Activated CD4-positive, alpha-beta T cell treated with anti-CD3 and anti-CD28 coated beads, Interleukin-2, amount 10 ng/mL, durations not matched to agents 7 days and 5 days (primary cell): ENCODE results near the gene APOH. TPM values are rescaled to one million over a fixed set of nuclear protein-coding genes. Genes with fewer than 3 reads are reported as not detected.

Experiments used
- CTCF ChIA-PET: fragments of 350-600 bp; sonication (Branson Sonifier 250); formaldehyde crosslinking; loops from one replicate; lab custom pipeline; 2021; ENCODE audit warnings: antibody characterized with exemption; lab: Charles Lee
- POLR2A ChIA-PET: fragments of 350-600 bp; sonication (Branson Sonifier 250); formaldehyde crosslinking; loops from one replicate; lab custom pipeline; 2021; ENCODE audit warnings: antibody characterized with exemption; lab: Charles Lee
- DNase-seq: peaks from one replicate; pipeline ENCODE4 v3.0.0-alpha.2; 2020
- H3K27ac Mint-ChIP-seq: one replicate; pipeline ENCODE4 v1.8.0; 2021; ENCODE audit warnings: mild to moderate bottlenecking, moderate library complexity, mixed read lengths
- H3K27me3 Mint-ChIP-seq: one replicate; pipeline ENCODE4 v1.8.0; 2021; ENCODE audit warnings: mixed read lengths
- H3K36me3 Mint-ChIP-seq: one replicate; pipeline ENCODE4 v1.8.0; 2021; ENCODE audit warnings: low read depth, mixed read lengths
- H3K4me1 Mint-ChIP-seq: one replicate; pipeline ENCODE4 v1.8.0; 2021; ENCODE audit warnings: mixed read lengths
- H3K4me3 Mint-ChIP-seq: one replicate; pipeline ENCODE4 v1.8.0; 2021; ENCODE audit warnings: mild to moderate bottlenecking, moderate library complexity, mixed read lengths
- H3K9me3 Mint-ChIP-seq: one replicate; pipeline ENCODE4 v1.8.0; 2021; ENCODE audit warnings: mixed read lengths
- total RNA-seq, 2 experiments: library from RNA; stranded (reverse); gene quantifications; one replicate each; pipeline ENCODE4 v1.2.3, GENCODE V29; 2021

The APOH gene
- total RNA-seq, 2 experiments from 2014 or later: not detected

DNA sequence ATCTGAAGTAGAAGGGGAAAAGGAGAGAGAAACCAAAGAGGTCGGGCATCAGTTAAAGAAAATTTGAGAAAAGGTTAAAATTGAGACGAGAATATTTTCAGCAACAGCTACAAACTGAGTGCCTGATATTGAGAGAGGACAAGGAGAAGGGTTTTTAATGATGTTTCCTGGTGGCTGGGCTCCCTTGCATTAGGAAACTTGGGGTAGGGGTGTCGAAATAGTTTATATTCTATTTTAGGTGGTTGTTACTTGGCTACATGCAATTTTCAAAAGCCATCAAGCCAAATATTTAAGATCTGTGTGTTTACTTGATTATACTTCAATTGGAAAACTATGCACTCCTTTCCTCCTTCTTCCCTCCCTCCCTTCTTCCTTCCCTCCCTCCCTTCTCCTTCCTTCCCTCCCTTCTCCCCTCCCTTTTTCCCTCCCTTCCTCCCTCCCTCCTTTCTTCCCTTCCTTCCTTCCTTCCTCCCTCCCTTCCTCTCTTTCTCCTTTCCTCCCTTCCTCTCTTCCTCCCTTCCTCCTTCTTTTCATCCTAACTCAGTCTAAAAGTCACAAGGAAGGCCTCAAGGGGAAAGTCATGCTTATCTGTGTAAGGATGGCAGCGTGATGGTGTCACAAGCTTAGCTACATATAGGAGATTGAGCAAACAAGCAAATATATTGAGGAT is 1.8 kb upstream of the APOH start:
- no peaks in the 10 kb centered on the region for H3K36me3 Mint-ChIP-seq
- H3K9me3 Mint-ChIP-seq: no peaks in the 10 kb centered on the region
- H3K27ac Mint-ChIP-seq: no peak overlapping the region
- POLR2A ChIA-PET: no interaction called here
- DNase-seq: no peak
- CTCF ChIA-PET: no interaction called here
- no peaks in the 10 kb centered on the region for H3K27me3 Mint-ChIP-seq
- no peak overlapping the region for H3K4me3 Mint-ChIP-seq
- peaks cover 1% of the 10 kb centered on the region for H3K4me1 Mint-ChIP-seq

DNA sequence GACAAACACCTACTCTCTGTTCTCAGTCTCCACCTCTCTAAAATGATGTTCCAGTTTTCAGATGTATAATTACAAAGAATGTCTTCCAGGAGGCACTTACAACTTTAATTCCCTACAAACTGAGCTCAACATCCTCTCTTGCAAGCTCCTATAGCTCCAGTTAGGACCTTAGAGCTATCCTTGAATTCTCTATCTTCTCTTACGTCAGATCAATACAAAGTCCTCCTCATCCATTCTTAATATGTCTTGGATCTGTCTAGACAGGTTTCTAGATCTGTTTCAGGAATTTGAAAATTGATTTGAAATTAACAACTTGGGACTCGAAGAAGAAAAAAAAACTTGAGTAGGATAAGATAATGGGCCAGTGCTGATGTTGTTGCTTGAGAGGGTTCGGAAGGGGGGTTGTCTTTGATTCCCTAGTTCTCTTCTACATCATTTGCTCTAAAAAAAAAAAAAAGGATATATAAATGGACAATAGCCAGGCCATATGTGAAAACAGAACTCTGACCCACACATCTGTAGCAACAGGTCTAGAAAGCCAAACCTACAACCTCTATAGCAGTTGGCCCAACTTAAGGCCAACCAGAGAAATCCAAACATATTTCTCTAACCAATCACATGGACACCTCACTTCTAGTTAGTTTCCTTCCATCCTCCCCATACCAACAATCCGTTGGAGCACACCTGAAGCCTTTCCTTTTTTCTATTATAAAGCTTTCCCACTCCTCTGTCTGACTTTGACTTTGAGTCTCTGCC is 746 bp upstream of the APOH start:
- Mint-ChIP-seq H3K4me3 (no peak overlapping the region), H3K27ac (no peak overlapping the region), H3K4me1 (peaks cover 1% of the 10 kb centered on the region), H3K9me3 (no peaks in the 10 kb centered on the region), H3K36me3 (no peaks in the 10 kb centered on the region), H3K27me3 (no peaks in the 10 kb centered on the region)
- POLR2A ChIA-PET: no interaction called here
- CTCF ChIA-PET: no interaction called here
- no peak for DNase-seq

DNA sequence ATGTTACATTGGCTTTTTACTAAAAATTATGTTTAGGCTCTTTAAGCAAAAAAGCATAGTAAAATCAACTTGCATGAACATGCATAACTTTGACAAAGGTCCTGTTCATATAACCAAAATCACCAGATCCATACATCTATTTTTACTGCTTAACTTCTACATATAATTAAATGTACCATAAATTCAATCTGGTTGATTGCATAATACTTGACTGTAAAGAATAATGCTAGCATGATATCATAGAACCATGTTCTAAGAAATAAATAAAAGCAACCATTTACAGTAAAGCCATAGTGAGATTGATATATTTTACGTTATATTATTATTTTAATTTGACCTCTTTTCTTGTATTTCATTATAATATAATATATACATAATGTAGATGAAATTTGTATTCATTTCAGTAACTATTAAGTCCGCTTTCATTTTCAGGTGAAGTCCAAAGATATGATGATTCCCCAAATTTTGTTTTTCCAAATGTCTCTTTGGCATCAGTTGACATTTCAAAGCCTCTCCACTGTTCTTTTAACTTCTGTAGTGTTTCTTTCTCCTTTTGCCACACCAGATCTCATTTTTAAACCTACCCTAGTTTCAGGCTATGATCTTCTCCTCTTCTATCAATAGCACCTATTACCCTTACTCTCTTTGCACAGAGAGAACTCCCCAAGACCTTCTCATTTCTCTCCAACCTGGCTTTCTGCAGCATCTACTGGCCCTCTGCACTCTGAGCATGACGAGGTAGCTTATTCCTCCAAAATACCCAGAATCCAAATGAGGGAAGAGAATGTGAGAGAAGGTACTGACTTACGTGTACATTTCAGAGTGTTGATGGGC is 1.8 kb downstream of the APOH start:
- ChIA-PET CTCF (no interaction called here), POLR2A (no interaction called here)
- no peak overlapping the region for H3K4me3 Mint-ChIP-seq
- H3K27ac Mint-ChIP-seq: no peak overlapping the region
- no peaks in the 10 kb centered on the region for H3K36me3 Mint-ChIP-seq
- no peaks in the 10 kb centered on the region for H3K9me3 Mint-ChIP-seq
- no peak for DNase-seq
- H3K27me3 Mint-ChIP-seq: no peaks in the 10 kb centered on the region
- H3K4me1 Mint-ChIP-seq: no peaks in the 10 kb centered on the region

- Mint-ChIP-seq H3K9me3 (no peaks in the 10 kb centered on the region), H3K27ac (no peak overlapping the region), H3K36me3 (no peaks in the 10 kb centered on the region), H3K27me3 (peaks cover 3% of the 10 kb centered on the region), H3K4me1 (no peaks in the 10 kb centered on the region), H3K4me3 (no peak overlapping the region)
- ChIA-PET CTCF (no interaction called here), POLR2A (no interaction called here)
- no peak for DNase-seq
Observed at GRCh38 chr17:66222798-66223350, 6.3 kb downstream of the APOH start.

GRCh38 chr17:66221755-66222530 is 7.3 kb downstream of the APOH start:
- Mint-ChIP-seq H3K4me3 (no peak overlapping the region), H3K4me1 (no peaks in the 10 kb centered on the region), H3K36me3 (no peaks in the 10 kb centered on the region), H3K9me3 (no peaks in the 10 kb centered on the region), H3K27ac (no peak overlapping the region), H3K27me3 (peaks cover 3% of the 10 kb centered on the region)
- ChIA-PET CTCF (no interaction called here), POLR2A (no interaction called here)
- DNase-seq: no peak

- no peak for DNase-seq
- Mint-ChIP-seq H3K4me1 (no peaks in the 10 kb centered on the region), H3K27ac (no peak overlapping the region), H3K4me3 (no peak overlapping the region), H3K36me3 (no peaks in the 10 kb centered on the region), H3K9me3 (no peaks in the 10 kb centered on the region), H3K27me3 (peaks cover 6% of the 10 kb centered on the region)
- ChIA-PET CTCF (no interaction called here), POLR2A (no interaction called here)
Observed at GRCh38 chr17:66221343-66221742, 7.9 kb downstream of the APOH start.

GRCh38 chr17:66220079-66220835 is 9.0 kb downstream of the APOH start:
- no peak for DNase-seq
- Mint-ChIP-seq H3K27me3 (peaks cover 10% of the 10 kb centered on the region), H3K4me3 (no peak overlapping the region), H3K9me3 (no peaks in the 10 kb centered on the region), H3K4me1 (no peaks in the 10 kb centered on the region), H3K36me3 (no peaks in the 10 kb centered on the region), H3K27ac (no peak overlapping the region)
- ChIA-PET POLR2A (interaction anchor here (0.6 kb wide), 1 partner anchor 254 kb away, joined by 4 read pairs; no protein-coding TSS in a partner anchor), CTCF (no interaction called here)

- no peak overlapping the region for H3K27ac Mint-ChIP-seq
- no peaks in the 10 kb centered on the region for H3K36me3 Mint-ChIP-seq
- CTCF ChIA-PET: no interaction called here
- POLR2A ChIA-PET: no interaction called here
- no peaks in the 10 kb centered on the region for H3K9me3 Mint-ChIP-seq
- H3K27me3 Mint-ChIP-seq: peaks cover 16% of the 10 kb centered on the region
- H3K4me1 Mint-ChIP-seq: no peaks in the 10 kb centered on the region
- DNase-seq: no peak
- H3K4me3 Mint-ChIP-seq: no peak overlapping the region
Observed at GRCh38 chr17:66215529-66215911, 13.7 kb downstream of the APOH start.

DNA sequence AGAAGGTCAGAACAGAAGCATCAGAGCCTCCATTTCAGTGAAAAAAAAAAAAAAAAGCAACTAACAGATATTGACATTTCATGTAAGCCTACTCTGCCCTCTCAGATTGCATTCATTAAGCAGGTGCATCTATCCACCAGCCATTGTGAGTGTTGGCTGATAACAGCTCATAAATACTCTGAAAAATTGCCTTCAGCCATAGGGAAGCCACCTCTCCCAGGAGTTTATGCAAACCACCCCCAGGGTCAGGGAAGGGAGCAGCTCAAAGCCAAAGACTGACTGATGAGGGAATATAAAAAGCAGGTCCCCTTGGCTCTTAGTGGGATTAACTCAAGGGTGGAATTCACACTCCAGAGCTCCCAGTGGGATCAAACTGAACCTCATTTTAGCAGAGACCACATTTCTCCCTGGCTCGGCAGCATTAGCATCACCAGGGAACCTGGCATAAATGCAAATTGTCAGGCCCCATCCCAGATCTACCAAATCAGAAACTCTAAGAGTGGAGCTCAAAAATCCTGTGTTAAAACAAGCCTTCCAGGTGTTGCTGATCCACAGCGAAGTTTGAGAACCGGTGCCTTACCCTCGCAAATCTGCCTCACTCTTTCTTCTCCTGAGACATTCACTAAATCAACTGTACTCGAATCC is 14.2 kb downstream of the APOH start:
- no peak for DNase-seq
- POLR2A ChIA-PET: no interaction called here
- Mint-ChIP-seq H3K27me3 (peaks cover 19% of the 10 kb centered on the region), H3K36me3 (no peaks in the 10 kb centered on the region), H3K4me1 (no peaks in the 10 kb centered on the region), H3K4me3 (no peak overlapping the region), H3K27ac (no peak overlapping the region), H3K9me3 (no peaks in the 10 kb centered on the region)
- CTCF ChIA-PET: no interaction called here

DNA sequence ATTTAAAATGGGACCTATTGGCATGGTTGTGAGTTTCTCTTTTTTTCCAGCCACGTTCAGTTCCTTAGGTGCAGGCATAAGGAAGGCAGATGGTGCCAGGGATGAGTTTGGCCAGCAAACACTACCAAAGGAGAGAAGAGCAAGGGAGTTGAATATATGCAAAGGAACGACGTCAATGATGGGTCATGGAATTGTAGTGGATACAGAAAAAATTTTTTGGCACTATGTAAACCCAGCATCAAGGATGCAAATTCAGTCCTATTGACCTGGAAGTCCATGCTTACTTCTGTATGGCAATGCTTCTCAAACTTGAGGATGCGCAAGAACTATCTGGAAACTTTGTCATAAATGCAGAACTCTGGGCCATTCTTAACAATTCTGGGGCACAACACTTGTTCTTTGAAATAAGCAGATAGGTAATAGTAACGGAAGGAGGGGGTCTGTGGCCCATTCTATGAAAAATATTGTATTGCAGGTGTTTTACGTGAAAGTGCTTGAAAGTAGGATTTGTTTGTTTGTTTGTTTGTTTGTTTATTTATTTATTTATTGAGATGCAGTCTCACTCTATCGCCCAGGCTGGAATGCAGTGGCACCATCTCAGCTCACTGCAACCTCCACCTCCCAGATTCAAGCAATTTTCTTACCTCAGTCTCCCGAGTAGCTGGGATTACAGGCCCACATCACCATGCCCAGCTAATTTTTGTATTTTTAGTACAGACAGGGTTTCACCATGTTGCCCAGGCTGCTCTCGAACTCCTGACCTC is 18.0 kb downstream of the APOH start:
- ChIA-PET CTCF (no interaction called here), POLR2A (no interaction called here)
- DNase-seq: no peak
- no peak overlapping the region for H3K4me3 Mint-ChIP-seq
- H3K27ac Mint-ChIP-seq: no peak overlapping the region
- H3K27me3 Mint-ChIP-seq: peaks cover 18% of the 10 kb centered on the region
- H3K36me3 Mint-ChIP-seq: no peaks in the 10 kb centered on the region
- H3K9me3 Mint-ChIP-seq: no peaks in the 10 kb centered on the region
- H3K4me1 Mint-ChIP-seq: no peaks in the 10 kb centered on the region

GRCh38 chr17:66210208-66210574 is 19.0 kb downstream of the APOH start:
- no peak for DNase-seq
- Mint-ChIP-seq H3K27me3 (peaks cover 14% of the 10 kb centered on the region), H3K36me3 (no peaks in the 10 kb centered on the region), H3K9me3 (no peaks in the 10 kb centered on the region), H3K4me1 (no peaks in the 10 kb centered on the region), H3K4me3 (no peak overlapping the region), H3K27ac (no peak overlapping the region)
- CTCF ChIA-PET: interaction anchor here (1.8 kb wide), 1 partner anchor 12 kb away, joined by 5 read pairs; no protein-coding TSS in a partner anchor
- POLR2A ChIA-PET: no interaction called here
